Measurements from ENCODE around the gene SPRED3. TPM values are rescaled to one million over a fixed set of nuclear protein-coding genes. Genes with fewer than 3 reads are reported as not detected.

Gene SPRED3
- total RNA-seq, 1 experiment from 2014 or later, result 7.2 TPM

- H3K4me1 Mint-ChIP-seq, result peaks cover 12% of the 10 kb centered on the region
- no peak overlapping the region for H3K4me3 Mint-ChIP-seq
- TF ChIP-seq EMX1 (CRISPR knock-in tag; IDR thresholded peaks at IDR 0.05) (0 out of 2 replicates have a peak, but pooled peaks have one; percentile 22), USF1 (CRISPR knock-in tag; IDR thresholded peaks at IDR 0.05) (no peak)
- POLR2A ChIA-PET, result interaction anchor here (0.6 to 1.5 kb wide), 5 partner anchors 10 to 65 kb away, joined by 3 to 4 read pairs (median 3); partner anchors contain the start of genes FAM98C, KCNK6 and PSMD8
- peaks cover 3% of the 10 kb centered on the region; the same call in 1 of the 2 replicates for H3K27me3 Mint-ChIP-seq (ENCODE audit: low read depth)
- DNase-seq (ENCODE audit: low spot score), result peak; percentile 75
- no peaks in the 10 kb centered on the region for H3K9me3 Mint-ChIP-seq
- CTCF ChIA-PET, result interaction anchor here (0.6 to 5.4 kb wide), 17 partner anchors 10 to 242 kb away, joined by 3 to 94 read pairs (median 6); partner anchors contain the start of genes FAM98C, KCNK6 and PSMD8
- ATAC-seq, result peak; percentile 3
- peaks cover 31% of the 10 kb centered on the region for H3K36me3 Mint-ChIP-seq
- H3K27ac Mint-ChIP-seq, result peak overlapping the region; percentile 54; the same call in 1 of the 2 replicates
These were observed 4.1 kb upstream of the SPRED3 start for GRCh38 chr19:38384209-38385027.

DNA sequence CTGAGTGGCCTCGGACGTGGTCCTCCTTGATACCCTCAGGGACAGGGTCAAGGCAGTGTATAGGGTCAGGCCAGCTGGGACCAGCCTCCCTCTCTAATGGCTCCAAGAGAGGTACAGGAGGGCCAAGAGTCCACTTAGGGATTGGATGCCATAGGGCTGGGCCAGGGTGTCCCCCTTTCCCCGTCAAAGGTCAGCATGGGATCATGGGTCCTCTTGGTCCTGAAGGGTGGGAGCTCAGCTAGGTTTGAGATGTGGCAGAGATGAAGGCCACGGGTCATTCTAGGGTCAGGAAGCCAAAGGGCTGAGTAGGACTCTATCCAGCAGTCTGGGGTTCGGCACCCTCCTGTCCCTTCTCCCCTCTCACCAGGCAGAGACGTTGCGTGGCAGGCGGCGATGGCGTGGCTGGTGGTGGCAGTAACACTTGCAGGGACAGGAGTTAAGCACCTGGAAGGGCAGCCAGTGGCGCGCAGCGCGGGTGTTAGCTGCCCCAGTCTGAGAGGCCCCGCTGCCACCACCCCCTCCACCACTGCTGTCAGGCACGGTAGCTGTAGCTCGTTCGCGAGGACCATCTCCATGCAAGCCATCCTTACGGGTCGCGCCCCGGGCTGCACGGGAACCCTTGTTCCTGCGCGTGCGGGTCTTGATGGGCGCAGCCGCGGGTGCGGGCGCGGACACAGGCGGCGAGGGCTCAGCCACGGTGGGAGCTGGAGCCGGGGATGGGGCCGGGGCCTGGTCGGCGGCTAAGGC, 3.3 kb upstream of the SPRED3 start:
- Mint-ChIP-seq H3K27ac (no peak overlapping the region), H3K9me3 (no peaks in the 10 kb centered on the region), H3K27me3 (ENCODE audit: low read depth) (peaks cover 3% of the 10 kb centered on the region; the same call in 1 of the 2 replicates), H3K4me1 (peaks cover 16% of the 10 kb centered on the region), H3K4me3 (no peak overlapping the region), H3K36me3 (peaks cover 26% of the 10 kb centered on the region)
- ChIA-PET CTCF (interaction anchor here (0.5 to 5.4 kb wide), 16 partner anchors 9 to 408 kb away, joined by 3 to 94 read pairs (median 6); partner anchors contain the start of genes CATSPERG, FAM98C, KCNK6 and PSMD8), POLR2A (interaction anchor here (0.8 to 1.5 kb wide), 4 partner anchors 9 to 66 kb away, joined by 3 to 4 read pairs (median 3); partner anchors contain the start of genes FAM98C, KCNK6 and PSMD8)
- no peak for DNase-seq (ENCODE audit: low spot score)
- ATAC-seq, result no peak
- TF ChIP-seq FOXP1 (CRISPR knock-in tag; IDR thresholded peaks at IDR 0.05; ENCODE audit: borderline replicate concordance), result 0 out of 2 replicates have a peak, but pooled peaks have one; percentile 19
- no peak for TF ChIP-seq CTCF (IDR thresholded peaks at IDR 0.05)
- TF ChIP-seq EMX1 (CRISPR knock-in tag; IDR thresholded peaks at IDR 0.05), result no peak
- no peak for TF ChIP-seq NFATC4 (CRISPR knock-in tag; IDR thresholded peaks at IDR 0.05)

- H3K4me1 Mint-ChIP-seq, result peaks cover 19% of the 10 kb centered on the region
- ATAC-seq, result no peak
- ChIA-PET POLR2A (interaction anchor here (1.4 kb wide), 1 partner anchor 9 kb away, joined by 3 read pairs; no protein-coding TSS in a partner anchor), CTCF (interaction anchor here (0.5 to 5.4 kb wide), 9 partner anchors 11 to 407 kb away, joined by 3 to 94 read pairs (median 11); partner anchors contain the start of genes CATSPERG, FAM98C and PSMD8)
- H3K27me3 Mint-ChIP-seq (ENCODE audit: low read depth), result peaks cover 3% of the 10 kb centered on the region; the same call in 1 of the 2 replicates
- peaks cover 25% of the 10 kb centered on the region for H3K36me3 Mint-ChIP-seq
- TF ChIP-seq TEAD1 (CRISPR knock-in tag; IDR thresholded peaks at IDR 0.05) (no peak), ATF6 (CRISPR knock-in tag; IDR thresholded peaks at IDR 0.05) (no peak), E2F5 (CRISPR knock-in tag; IDR thresholded peaks at IDR 0.05) (no peak), PRRX2 (CRISPR knock-in tag; IDR thresholded peaks at IDR 0.05) (no peak), FOXP1 (CRISPR knock-in tag; IDR thresholded peaks at IDR 0.05; ENCODE audit: borderline replicate concordance) (no peak), ESRRA (CRISPR knock-in tag; IDR thresholded peaks at IDR 0.05; ENCODE audit: borderline replicate concordance) (no peak), SMAD4 (CRISPR knock-in tag; IDR thresholded peaks at IDR 0.05) (no peak), EMX1 (CRISPR knock-in tag; IDR thresholded peaks at IDR 0.05) (no peak)
- TF ChIP-seq, protein P1, sequence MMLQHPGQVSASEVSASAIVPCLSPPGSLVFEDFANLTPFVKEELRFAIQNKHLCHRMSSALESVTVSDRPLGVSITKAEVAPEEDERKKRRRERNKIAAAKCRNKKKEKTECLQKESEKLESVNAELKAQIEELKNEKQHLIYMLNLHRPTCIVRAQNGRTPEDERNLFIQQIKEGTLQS (CRISPR knock-in tag; conservative IDR thresholded peaks at IDR 0.05), result no peak
- H3K9me3 Mint-ChIP-seq, result no peaks in the 10 kb centered on the region
- H3K4me3 Mint-ChIP-seq, result no peak overlapping the region; the same call in 1 of the 2 replicates
- no peak overlapping the region for H3K27ac Mint-ChIP-seq
- peak; percentile 46 for DNase-seq (ENCODE audit: low spot score)
These were observed 2.7 kb upstream of the SPRED3 start for GRCh38 chr19:38385804-38386257.

Data from WTC11 (cell line).